CD4-positive, alpha-beta T cell (primary cell): Measurements from ENCODE around the gene UBE2B. TPM values are rescaled to one million over a fixed set of nuclear protein-coding genes. Genes with fewer than 3 reads are reported as not detected.
"Not testable (repeated sequence)": the region's sequence is repeated elsewhere in the genome, so short reads cannot be mapped to it uniquely, and the experiment has no call there.

Source experiments
- ATAC-seq: fragments of 200-7000 bp; cut with Tn5 transposase; one replicate; pipeline ENCODE4 v1.10.0; 2022; ENCODE audit warnings: mild to moderate bottlenecking; ENCODE audit not compliant: poor library complexity
- CTCF ChIA-PET: fragments of 350-600 bp; sonication (Branson Sonifier 250); formaldehyde crosslinking; loops from one replicate; lab custom pipeline; 2021; ENCODE audit warnings: antibody characterized with exemption, inconsistent platforms; lab: Charles Lee
- POLR2A ChIA-PET: fragments of 350-600 bp; sonication (Branson Sonifier 250); formaldehyde crosslinking; loops from one replicate; lab custom pipeline; 2021; ENCODE audit warnings: antibody characterized with exemption, inconsistent platforms; lab: Charles Lee
- DNase-seq, 14 experiments: peaks; one replicate each; pipeline ENCODE4 v3.0.0-alpha.2; 2013 to 2020; ENCODE audit warnings: mixed read lengths in 2 of 14
- H3K27ac ChIP-seq, 2 donors: one replicate each; pipeline versions ENCODE4 v1.5.1 to v1.7.0; 2013; ENCODE audit warnings: low read length in 2 of 2, low read depth in 1 of 2, mild to moderate bottlenecking in 1 of 2
- H3K27me3 ChIP-seq, 2 experiments: 1 replicate in 1 of 2; 2 replicates in 1 of 2; pipeline versions ENCODE4 v1.6.1 to v1.7.0; 2013; ENCODE audit warnings: low read length in 2 of 2, control low read depth in 1 of 2, mild to moderate bottlenecking in 1 of 2, moderate library complexity in 1 of 2; ENCODE audit not compliant: insufficient read depth in 2 of 2, control insufficient read depth in 1 of 2
- H3K36me3 ChIP-seq: one replicate; pipeline ENCODE4 v1.6.1; 2013; ENCODE audit warnings: low read length, control low read depth; ENCODE audit not compliant: insufficient read depth
- H3K4me1 ChIP-seq: one replicate; pipeline ENCODE4 v1.6.1; 2013; ENCODE audit warnings: low read length, control low read depth; ENCODE audit not compliant: insufficient read depth
- H3K4me3 ChIP-seq: one replicate; pipeline ENCODE4 v1.5.1; 2013; ENCODE audit warnings: mild to moderate bottlenecking, low read length, moderate library complexity
- H3K9me3 ChIP-seq, 2 experiments: 1 replicate in 1 of 2; 2 replicates in 1 of 2; pipeline versions ENCODE4 v1.6.1 to v1.7.0; 2013; ENCODE audit warnings: low read length in 2 of 2, mild to moderate bottlenecking in 2 of 2, control low read depth in 1 of 2, moderate library complexity in 1 of 2; ENCODE audit not compliant: control insufficient read depth in 1 of 2, insufficient read depth in 1 of 2
- H3K27ac Mint-ChIP-seq: one replicate; pipeline ENCODE4 v1.8.0; 2020; ENCODE audit warnings: mixed read lengths
- H3K27me3 Mint-ChIP-seq: one replicate; pipeline ENCODE4 v1.8.0; 2021; ENCODE audit warnings: mixed read lengths
- H3K36me3 Mint-ChIP-seq: one replicate; pipeline ENCODE4 v1.8.0; 2021; ENCODE audit warnings: low read depth, mixed read lengths
- H3K4me1 Mint-ChIP-seq: one replicate; pipeline ENCODE4 v1.8.0; 2021; ENCODE audit warnings: low read depth, mixed read lengths
- H3K4me3 Mint-ChIP-seq: one replicate; pipeline ENCODE4 v1.8.0; 2020; ENCODE audit warnings: mild to moderate bottlenecking, mixed read lengths
- H3K9me3 Mint-ChIP-seq: one replicate; pipeline ENCODE4 v1.8.0; 2020; ENCODE audit warnings: mixed read lengths
- intact Hi-C, 2 experiments: fragments of 100-400 bp; cut with DNase I in 1 of 2; cut with micrococcal nuclease in 1 of 2; formaldehyde crosslinking; loops; one replicate each; pipeline versions ENCODE4 v1.15.1 to v1.9.0; 2023 to 2025; cut with DNase I, micrococcal nuclease
- polyA plus RNA-seq, 2 donors: library from polyadenylated mRNA; unstranded; fragments of 120-200 nt; gene quantifications; one replicate each; pipeline ENCODE4 v1.2.1, GENCODE V29; 2013
- total RNA-seq, 174 experiments: library from RNA in 2 of 174; stranded (reverse) in 2 of 174; gene quantifications; one replicate each; pipeline ENCODE4 v1.2.3 and lab custom pipeline; 2021 to 2026
- TF ChIP-seq, protein P1 (sequence below): fragments of 200-600 bp; IDR thresholded peaks from one replicate; pipeline ENCODE4 v1.8.0; 2022; ENCODE audit warnings: antibody characterized with exemption, mild to moderate bottlenecking

The UBE2B gene
- total RNA-seq: 100 to 1,000 TPM; 225 to 228 TPM
- polyA plus RNA-seq (2013, experiment 1 of 2): 93.6 TPM
- polyA plus RNA-seq (2013, experiment 2 of 2): 126 TPM
- total RNA-seq (lab: John Stamatoyannopoulos, UW): 29.9 to 156 (median 61.3) reads per million in 172 experiments

DNA sequence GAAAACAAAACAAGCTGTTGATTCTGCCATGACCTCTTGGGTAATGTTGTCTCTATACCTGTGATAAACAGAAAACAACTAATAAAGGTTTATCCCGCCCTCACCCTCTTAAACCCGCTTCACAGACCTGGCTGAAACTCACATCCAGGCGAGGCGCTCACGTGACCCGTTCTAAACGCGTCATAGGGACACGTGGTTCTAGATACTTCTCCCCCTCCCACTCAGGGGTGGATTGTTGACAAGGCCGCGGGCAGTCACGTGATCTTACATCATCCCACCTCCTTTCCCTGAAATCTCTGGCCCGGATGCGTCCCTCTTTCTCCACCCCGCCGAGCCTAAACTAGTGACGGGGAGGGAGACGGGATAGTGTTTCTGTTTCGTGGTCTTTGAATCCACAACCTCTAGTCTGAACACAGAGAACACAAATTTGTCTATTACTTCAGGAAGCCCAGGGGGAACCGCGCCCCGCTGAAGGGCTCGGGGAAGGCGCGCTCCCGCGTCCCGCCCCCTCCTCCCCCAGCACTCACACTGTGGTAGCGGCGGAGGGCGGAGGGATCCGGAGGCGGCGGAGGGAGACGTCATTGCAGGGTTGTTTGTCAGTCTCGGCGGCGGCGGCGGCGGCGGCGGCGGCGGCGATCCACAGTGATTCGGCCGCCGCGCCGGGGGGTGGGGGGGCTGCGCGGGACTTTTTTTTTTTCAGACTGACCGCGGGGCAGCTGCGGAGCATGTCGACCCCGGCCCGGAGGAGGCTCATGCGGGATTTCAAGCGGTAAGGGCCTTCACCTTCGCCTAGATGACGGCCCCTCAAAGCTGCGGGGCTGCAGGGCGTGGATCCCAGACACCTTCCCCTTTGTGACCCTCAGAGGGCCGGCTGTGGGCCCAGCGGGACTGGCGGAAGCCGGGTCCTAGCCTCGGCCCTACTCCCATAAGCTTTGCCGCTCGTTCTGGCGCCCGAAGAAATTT is at the start of gene UBE2B:
Gene UBE2B, plus strand, starts transcription at position 699 of the 963 bp plus-strand sequence. Its CDS starts 27 bp downstream, at position 726.
- POLR2A ChIA-PET: interaction anchor here (0.7 to 7.2 kb wide), 27 partner anchors 8 to 1624 kb away, joined by 3 to 145 read pairs (median 4); partner anchors contain the start of genes CAMLG, CCNI2, CDKN2AIPNL and HSPA4
- Histone ChIP-seq H3K36me3 (peaks cover 9% of the 10 kb centered on the region), H3K4me3 (peak within 1 kb of the TSS; percentile 100), H3K27ac (peak within 1 kb of the TSS; percentile 97 to 98), H3K27me3 (no peaks in the 10 kb centered on the region), H3K9me3 (no peaks in the 10 kb centered on the region), H3K4me1 (peaks cover 37% of the 10 kb centered on the region)
- DNase-seq (peak; percentile 93 to 99 (median 97)), ATAC-seq (peak; percentile 73)
- Mint-ChIP-seq H3K4me3 (peak within 1 kb of the TSS; percentile 96), H3K9me3 (no peaks in the 10 kb centered on the region), H3K27me3 (peaks cover 4% of the 10 kb centered on the region), H3K36me3 (peaks cover 61% of the 10 kb centered on the region), H3K27ac (peak within 1 kb of the TSS; percentile 97), H3K4me1 (peaks cover 68% of the 10 kb centered on the region)
- CTCF ChIA-PET: interaction anchor here (1.0 to 1.9 kb wide), 5 partner anchors 13 to 368 kb away, joined by 3 to 11 read pairs (median 4); partner anchors contain the start of genes CAMLG and CDKN2AIPNL
- TF ChIP-seq, protein P1, sequence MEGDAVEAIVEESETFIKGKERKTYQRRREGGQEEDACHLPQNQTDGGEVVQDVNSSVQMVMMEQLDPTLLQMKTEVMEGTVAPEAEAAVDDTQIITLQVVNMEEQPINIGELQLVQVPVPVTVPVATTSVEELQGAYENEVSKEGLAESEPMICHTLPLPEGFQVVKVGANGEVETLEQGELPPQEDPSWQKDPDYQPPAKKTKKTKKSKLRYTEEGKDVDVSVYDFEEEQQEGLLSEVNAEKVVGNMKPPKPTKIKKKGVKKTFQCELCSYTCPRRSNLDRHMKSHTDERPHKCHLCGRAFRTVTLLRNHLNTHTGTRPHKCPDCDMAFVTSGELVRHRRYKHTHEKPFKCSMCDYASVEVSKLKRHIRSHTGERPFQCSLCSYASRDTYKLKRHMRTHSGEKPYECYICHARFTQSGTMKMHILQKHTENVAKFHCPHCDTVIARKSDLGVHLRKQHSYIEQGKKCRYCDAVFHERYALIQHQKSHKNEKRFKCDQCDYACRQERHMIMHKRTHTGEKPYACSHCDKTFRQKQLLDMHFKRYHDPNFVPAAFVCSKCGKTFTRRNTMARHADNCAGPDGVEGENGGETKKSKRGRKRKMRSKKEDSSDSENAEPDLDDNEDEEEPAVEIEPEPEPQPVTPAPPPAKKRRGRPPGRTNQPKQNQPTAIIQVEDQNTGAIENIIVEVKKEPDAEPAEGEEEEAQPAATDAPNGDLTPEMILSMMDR: no peak
- intact Hi-C loops: loop anchor here (1.0 to 10.0 kb wide), 11 partner anchors 40 to 534 kb away; partner anchors contain the start of genes CDKN2AIPNL (in 2 of the 2), C5orf24 (in 1 of the 2), CAMLG (in 1 of the 2) and JADE2 (in 1 of the 2)

DNA sequence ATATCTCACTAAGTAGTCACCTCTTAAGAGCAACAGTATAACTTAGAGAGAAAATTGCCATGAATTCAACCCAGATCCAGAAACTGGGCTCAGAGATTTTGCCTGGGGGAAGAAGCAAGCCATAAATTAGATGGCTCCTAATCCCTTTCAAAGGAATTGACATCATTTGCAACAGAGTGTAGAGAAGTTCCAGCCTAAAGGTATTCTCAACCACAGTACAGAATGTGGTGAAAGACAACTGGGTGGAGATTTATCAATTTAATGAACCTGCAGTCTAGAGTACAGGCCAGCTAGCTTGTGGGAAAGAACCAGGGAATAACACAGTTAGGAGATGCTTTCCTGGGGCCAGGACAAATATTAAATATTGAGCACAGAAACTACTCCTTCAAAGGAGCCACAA is 44.0 kb upstream of the UBE2B start:
- Mint-ChIP-seq H3K4me3 (no peak overlapping the region), H3K27ac (no peak overlapping the region), H3K36me3 (peaks cover 20% of the 10 kb centered on the region), H3K27me3 (no peaks in the 10 kb centered on the region), H3K4me1 (no peaks in the 10 kb centered on the region), H3K9me3 (peaks cover 8% of the 10 kb centered on the region)
- TF ChIP-seq, protein P1: no peak
- Histone ChIP-seq H3K27me3 (peaks cover 0 to 7% of the 10 kb centered on the region in 2 experiments), H3K4me1 (no peaks in the 10 kb centered on the region), H3K36me3 (no peaks in the 10 kb centered on the region), H3K9me3 (peaks cover 9 to 14% of the 10 kb centered on the region in 2 experiments), H3K4me3 (no peak overlapping the region), H3K27ac (no peak overlapping the region)
- ChIA-PET POLR2A (no interaction called here), CTCF (no interaction called here)
- ATAC-seq: no peak
- intact Hi-C loops: no loop called here
- DNase-seq: no peak

DNA sequence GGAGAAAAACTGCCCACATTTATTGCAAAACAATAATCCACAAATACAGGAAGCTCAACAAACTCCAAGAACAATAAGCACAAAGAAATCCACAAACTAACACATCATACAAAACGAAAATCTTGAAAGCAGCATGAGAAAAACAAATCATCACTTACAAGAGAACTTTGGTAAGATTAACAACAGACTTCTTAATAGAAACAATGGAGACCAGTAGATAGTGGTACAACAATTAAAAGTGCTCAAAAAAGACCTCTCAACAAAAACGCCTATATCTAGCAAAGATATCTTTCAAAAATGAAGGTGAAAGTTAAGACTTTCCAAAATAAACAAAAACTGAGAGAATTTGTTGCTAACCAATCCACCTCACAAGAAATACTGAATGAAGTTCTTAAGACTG is 42.8 kb upstream of the UBE2B start:
- ATAC-seq (no peak), DNase-seq (no peak)
- peaks cover 9 to 14% of the 10 kb centered on the region in 2 experiments for H3K9me3 ChIP-seq
- TF ChIP-seq, protein P1: no peak
- no peak overlapping the region for H3K4me3 Mint-ChIP-seq
- H3K27me3 ChIP-seq: peaks cover 0 to 7% of the 10 kb centered on the region in 2 experiments
- no peaks in the 10 kb centered on the region for H3K4me1 ChIP-seq
- H3K9me3 Mint-ChIP-seq: peaks cover 8% of the 10 kb centered on the region
- no peak overlapping the region for H3K27ac Mint-ChIP-seq
- no peak overlapping the region for H3K4me3 ChIP-seq
- intact Hi-C loops: no loop called here
- H3K27me3 Mint-ChIP-seq: no peaks in the 10 kb centered on the region
- no peaks in the 10 kb centered on the region for H3K36me3 ChIP-seq
- ChIA-PET CTCF (no interaction called here), POLR2A (no interaction called here)
- no peaks in the 10 kb centered on the region for H3K4me1 Mint-ChIP-seq
- peaks cover 25% of the 10 kb centered on the region for H3K36me3 Mint-ChIP-seq
- no peak overlapping the region for H3K27ac ChIP-seq

DNA sequence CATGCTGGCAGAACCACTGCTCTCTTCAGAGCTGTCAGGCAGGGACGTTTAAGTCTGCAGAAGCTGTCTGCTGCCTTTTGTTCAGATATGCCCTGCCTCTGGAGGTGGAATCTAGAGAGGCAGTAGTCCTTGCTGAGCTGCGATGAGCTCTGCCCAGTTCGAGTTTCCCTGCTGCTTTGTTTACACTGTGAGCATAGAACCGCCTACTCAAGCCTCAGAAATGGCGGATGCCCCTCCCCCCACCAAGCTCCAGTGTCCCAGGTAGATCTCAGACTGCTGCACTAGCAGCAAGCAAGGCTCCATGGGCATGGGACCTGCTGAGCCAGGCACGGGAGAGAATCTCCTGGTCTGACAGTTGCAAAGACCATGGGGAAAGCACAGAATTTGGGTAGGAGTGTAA is 34.5 kb upstream of the UBE2B start:
- H3K9me3 ChIP-seq, POLR2A ChIA-PET, DNase-seq, H3K4me3 ChIP-seq, CTCF ChIA-PET, H3K36me3 ChIP-seq, H3K27me3 ChIP-seq, H3K9me3 Mint-ChIP-seq, ATAC-seq, intact Hi-C loops, H3K4me3 Mint-ChIP-seq, H3K27ac Mint-ChIP-seq, H3K27me3 Mint-ChIP-seq, H3K27ac ChIP-seq, H3K4me1 ChIP-seq, H3K4me1 Mint-ChIP-seq: not testable (repeated sequence)
- peaks cover 15% of the 10 kb centered on the region for H3K36me3 Mint-ChIP-seq

DNA sequence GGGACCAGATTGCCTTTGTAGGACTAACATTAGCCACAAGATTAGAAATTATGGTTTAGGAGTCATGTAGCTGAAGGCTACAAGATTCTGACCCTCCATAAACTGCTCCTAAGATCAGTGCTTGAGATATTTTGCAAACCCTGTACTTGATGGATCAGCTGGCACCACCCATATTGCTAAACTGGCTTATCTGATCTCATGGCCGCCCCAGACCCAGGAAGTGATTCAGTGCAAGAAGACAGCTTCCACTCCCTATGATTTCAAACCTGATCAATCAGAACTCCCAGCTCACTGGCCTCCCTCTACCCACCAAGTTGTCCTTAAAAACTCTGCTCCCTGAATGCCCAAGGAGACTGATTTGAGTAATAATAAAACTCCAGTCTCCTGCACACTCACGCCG is 27.9 kb upstream of the UBE2B start:
- H3K4me1 Mint-ChIP-seq, H3K27ac Mint-ChIP-seq, H3K4me1 ChIP-seq, DNase-seq, intact Hi-C loops, H3K27me3 ChIP-seq, H3K9me3 Mint-ChIP-seq, H3K27ac ChIP-seq, H3K9me3 ChIP-seq, ATAC-seq, H3K4me3 Mint-ChIP-seq, H3K4me3 ChIP-seq, H3K36me3 Mint-ChIP-seq, H3K27me3 Mint-ChIP-seq, CTCF ChIA-PET, POLR2A ChIA-PET, H3K36me3 ChIP-seq: not testable (repeated sequence)
